Stimulated activated CD8-positive, alpha-beta memory T cell treated with anti-CD3 and anti-CD28 coated beads, Interleukin-15, amount 100 ng/mL, for 1 hour (primary cell): Measurements from ENCODE around the gene MEP1B.
"Not testable (repeated sequence)": the region's sequence is repeated elsewhere in the genome, so short reads cannot be mapped to it uniquely, and the experiment has no call there.

Experiments used
- DNase-seq: peaks from one replicate; pipeline ENCODE4 v3.0.0-alpha.2; 2020; ENCODE audit warnings: low read depth

Gene MEP1B

DNA sequence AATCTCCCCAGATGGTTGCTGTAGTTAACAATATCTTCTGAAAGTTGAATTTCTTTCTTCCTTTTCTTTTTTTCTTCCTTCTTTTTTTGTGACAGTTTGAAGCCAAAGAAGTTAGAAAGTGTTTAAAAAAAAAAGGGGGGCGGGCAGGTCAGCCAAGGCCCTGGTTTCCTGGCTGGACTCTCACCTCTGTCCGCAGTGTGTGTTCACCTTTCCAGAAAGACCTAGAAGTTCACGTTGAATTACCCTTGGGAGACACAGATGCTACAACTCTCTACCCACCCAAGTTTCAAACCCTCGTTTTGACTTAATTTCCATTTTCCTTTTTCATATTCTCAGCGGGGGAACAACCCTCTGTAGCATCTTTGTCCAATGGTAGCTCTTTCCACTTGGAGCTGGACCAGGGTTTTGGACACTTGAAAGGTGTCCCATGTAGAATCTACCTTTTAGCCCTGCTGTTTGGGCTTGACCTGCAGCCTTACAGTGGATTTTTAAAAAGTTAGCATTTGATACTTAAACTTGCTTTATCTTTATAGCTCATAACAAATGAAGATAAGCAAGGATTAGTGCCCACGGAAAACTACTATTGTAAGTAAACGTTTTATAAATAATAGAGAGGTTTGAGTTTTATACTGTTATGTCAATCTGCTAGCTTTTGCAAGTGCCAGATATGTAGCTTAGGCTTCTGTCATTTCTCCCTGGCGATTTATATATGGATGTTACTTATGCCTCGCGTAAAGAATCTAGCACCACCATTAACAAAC is 20.0 kb downstream of the MEP1B start:
- no peak for DNase-seq

DNA sequence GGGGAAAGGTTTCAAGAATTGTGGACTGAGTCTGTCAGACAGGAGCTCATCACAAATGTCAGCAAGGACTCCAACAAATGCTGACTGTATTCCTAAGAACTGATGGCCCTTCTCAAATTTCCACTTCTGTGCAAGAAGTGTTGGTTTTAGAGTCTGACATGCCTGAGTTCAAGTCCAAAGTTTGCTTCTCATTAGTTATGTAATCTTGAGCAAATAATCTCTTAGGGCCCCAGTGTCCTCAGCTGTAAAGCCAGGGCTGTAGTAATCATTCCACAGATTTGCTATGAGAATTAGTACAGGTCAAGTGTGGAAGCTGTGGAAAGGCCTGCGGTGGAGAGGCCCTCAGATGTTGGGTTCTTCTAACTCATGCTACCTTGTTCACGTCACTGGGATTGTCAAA is 23.9 kb downstream of the MEP1B start:
- DNase-seq, result no peak

- no peak for DNase-seq
These were observed 26.6 kb downstream of the MEP1B start for GRCh38 chr18:32216390-32216789.

- DNase-seq, result no peak
These were observed 29.7 kb downstream of the MEP1B start for GRCh38 chr18:32219431-32220018.

GRCh38 chr18:32233348-32233747 is 43.5 kb downstream of the MEP1B start:
- DNase-seq, result not testable (repeated sequence)

GRCh38 chr18:32237049-32237448 is 47.2 kb downstream of the MEP1B start:
- no peak for DNase-seq

GRCh38 chr18:32238635-32239268 is 48.9 kb downstream of the MEP1B start:
- DNase-seq, result no peak

- DNase-seq, result no peak
These were observed 52.6 kb downstream of the MEP1B start for GRCh38 chr18:32242395-32242794.

- no peak for DNase-seq
These were observed 53.5 kb downstream of the MEP1B start for GRCh38 chr18:32243358-32243757.

- no peak for DNase-seq
These were observed 55.0 kb downstream of the MEP1B start for GRCh38 chr18:32244881-32245280.

- DNase-seq, result no peak
These were observed 59.5 kb downstream of the MEP1B start for GRCh38 chr18:32249147-32249929.

DNA sequence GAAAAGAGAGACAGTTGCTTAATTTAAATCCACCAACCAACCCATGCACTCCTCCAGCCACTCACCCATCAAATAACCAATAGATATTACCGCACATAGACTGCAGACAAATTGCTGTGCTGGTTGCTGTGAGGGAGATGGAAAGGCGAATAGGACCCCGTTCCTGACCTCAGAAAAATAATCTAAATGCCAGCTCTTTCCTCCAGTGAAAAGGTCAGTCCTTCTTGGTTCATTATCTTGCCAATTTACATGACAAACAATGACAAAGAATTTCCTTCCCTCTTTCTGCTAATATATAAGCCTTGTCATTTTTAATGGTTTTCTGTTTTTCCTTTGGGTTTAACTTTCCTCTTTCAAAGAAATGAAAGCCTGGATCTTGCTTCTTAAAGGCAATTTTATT is 61.6 kb downstream of the MEP1B start:
- DNase-seq, result no peak

DNA sequence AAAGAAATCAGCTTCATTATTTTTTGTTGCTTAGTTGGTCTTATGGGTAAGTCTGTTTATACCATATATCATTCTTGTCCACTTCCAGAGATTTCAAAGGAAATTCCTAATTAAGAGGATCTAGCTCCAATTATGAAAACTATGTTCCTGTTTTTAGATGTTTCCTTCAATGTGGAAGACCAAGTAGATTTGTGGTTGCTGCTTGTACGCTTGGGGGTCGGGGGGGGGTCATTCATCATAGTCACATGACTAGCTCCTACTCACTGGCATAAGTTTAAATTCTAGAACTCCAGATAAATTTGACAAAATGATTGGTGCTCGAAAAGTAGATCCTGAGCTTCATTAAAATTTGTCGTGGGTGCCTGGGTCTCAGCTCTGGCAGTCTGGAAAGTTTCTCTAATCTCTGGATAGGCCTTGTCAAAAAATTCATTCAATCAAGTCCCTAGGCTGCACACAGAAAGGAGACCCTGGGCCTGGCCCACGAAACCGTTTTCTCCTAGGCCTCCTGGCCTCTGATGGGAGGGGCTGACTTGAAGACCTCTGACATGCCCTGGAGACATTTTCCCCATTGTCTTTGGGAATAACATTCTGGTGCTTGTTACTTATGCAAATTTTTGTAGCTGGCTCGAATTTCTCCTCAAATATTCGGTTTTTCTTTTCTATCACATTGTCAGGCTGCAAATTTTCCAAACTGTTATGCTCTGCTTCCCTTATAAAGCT is 62.5 kb downstream of the MEP1B start:
- no peak for DNase-seq

- DNase-seq, result no peak
These were observed 65.7 kb downstream of the MEP1B start for GRCh38 chr18:32255570-32255969.

GRCh38 chr18:32257084-32257785 is 67.4 kb downstream of the MEP1B start:
- no peak for DNase-seq

DNA sequence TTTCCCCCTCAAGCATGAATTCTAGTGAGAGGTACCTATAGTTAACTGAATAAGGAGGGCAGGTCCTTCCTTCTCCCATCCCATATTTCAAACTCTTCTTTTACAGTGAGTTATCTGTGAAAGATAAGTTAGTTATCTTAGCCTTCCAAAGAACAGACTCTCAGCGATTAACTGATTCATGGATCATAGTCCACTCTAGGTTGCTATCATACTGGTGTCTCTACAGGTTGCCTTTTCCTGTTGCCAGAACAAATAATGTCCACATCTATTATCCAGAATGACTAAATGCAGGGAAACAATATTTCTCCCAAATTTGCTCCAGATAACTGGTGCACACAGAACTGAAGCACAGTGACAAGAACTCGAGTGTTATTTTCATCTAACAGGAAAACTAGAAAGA is 68.3 kb downstream of the MEP1B start:
- no peak for DNase-seq

DNA sequence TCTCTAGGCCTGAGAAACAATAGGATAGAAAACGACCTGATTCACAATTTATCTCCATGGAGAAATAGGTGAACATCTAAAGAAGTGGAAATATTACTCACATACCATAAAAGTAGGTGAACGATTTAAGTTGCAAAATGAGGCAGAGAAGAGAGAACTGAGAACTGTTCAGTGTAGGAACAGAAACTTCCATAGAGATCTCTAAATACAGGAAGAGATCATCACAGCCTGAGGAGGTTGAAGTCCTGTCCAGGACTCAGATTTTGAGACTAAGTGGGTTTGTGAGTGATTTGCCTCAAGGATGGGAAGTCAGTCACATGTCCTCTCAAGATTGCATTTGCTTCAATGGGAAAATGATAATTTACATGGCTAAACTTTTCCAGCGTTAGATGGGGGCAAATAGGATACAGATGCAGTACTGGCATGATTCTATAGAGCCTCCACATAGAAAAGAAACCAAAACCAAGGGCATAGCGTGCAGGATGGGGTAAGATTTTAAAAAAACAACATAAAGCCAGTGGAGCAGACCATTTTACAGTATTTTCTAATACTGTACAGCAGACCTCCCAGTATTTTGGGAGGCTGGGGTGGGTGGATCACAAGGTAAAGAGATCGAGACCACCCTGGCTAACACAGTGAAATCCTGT is 68.8 kb downstream of the MEP1B start:
- no peak for DNase-seq

GRCh38 chr18:32259553-32259952 is 69.7 kb downstream of the MEP1B start:
- DNase-seq, result no peak

- no peak for DNase-seq
These were observed 71.2 kb downstream of the MEP1B start for GRCh38 chr18:32261003-32261402.

GRCh38 chr18:32262092-32262491 is 72.3 kb downstream of the MEP1B start:
- no peak for DNase-seq

DNA sequence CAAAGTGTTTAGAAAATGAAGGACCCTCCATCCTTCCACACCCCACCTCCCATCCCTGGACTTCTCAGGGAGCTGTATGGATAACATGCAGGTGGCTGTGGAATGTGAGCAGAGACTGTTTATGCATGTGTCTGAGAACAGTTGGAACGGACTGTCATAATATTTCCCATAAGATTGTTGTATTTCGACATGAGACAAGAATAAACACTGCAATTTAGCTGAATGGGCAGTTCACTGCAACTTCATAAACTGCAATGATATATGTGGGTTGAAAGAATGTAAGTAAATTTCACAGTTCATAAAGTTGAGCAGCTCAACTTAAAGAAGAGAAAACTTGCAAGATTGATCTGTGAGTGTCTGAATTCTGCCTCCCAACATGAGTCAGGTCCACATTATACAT is 74.6 kb downstream of the MEP1B start:
- DNase-seq, result no peak
